Esophagus muscularis mucosa (tissue), 3 donors: ENCODE data around the gene STXBP6.

Source experiments
- POLR2A ChIP-seq: fragments of 450-650 bp; IDR thresholded peaks from one replicate; pipeline ENCODE4 v1.6.1; 2017; ENCODE audit warnings: antibody characterized with exemption, moderate library complexity, mild to moderate bottlenecking, low read depth
- POLR2AphosphoS5 ChIP-seq, 2 donors: sonication (generic); formaldehyde crosslinking; IDR thresholded peaks; one replicate each; pipeline ENCODE4 v1.6.1; 2017; ENCODE audit warnings: antibody characterized with exemption in 2 of 2
- TF ChIP-seq, protein P1 (sequence below), 3 experiments: fragments of 200-600 bp in 2 of 3; fragments of 450-650 bp in 1 of 3; sonication (generic) in 2 of 3; IDR thresholded peaks; one replicate each; pipeline ENCODE4 v1.5.1; 2017 to 2019; ENCODE audit warnings: antibody characterized with exemption in 3 of 3, mild to moderate bottlenecking in 2 of 3, moderate library complexity in 1 of 3

GRCh38 chr14:24880689-24881088 is 169.3 kb downstream of the STXBP6 start:
- TF ChIP-seq, protein P1, sequence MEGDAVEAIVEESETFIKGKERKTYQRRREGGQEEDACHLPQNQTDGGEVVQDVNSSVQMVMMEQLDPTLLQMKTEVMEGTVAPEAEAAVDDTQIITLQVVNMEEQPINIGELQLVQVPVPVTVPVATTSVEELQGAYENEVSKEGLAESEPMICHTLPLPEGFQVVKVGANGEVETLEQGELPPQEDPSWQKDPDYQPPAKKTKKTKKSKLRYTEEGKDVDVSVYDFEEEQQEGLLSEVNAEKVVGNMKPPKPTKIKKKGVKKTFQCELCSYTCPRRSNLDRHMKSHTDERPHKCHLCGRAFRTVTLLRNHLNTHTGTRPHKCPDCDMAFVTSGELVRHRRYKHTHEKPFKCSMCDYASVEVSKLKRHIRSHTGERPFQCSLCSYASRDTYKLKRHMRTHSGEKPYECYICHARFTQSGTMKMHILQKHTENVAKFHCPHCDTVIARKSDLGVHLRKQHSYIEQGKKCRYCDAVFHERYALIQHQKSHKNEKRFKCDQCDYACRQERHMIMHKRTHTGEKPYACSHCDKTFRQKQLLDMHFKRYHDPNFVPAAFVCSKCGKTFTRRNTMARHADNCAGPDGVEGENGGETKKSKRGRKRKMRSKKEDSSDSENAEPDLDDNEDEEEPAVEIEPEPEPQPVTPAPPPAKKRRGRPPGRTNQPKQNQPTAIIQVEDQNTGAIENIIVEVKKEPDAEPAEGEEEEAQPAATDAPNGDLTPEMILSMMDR (IDR thresholded peaks at IDR 0.05): no peak
- TF ChIP-seq POLR2AphosphoS5 (IDR thresholded peaks at IDR 0.05): no peak
- no peak for TF ChIP-seq POLR2A
